DOHH2 (cell line): ENCODE results near the gene ZNRF3.

Source experiments
- H3F3A ChIP-seq: fragments of 200-600 bp; sonication (generic), shearing (Covaris generic); 2 replicates; pipeline ENCODE4 v1.6.0; 2016; ENCODE audit warnings: antibody characterized with exemption, mild to moderate bottlenecking; ENCODE audit not compliant: control insufficient read depth, insufficient read depth
- H3K27ac ChIP-seq: fragments of 200-600 bp; sonication (generic); 2 replicates; pipeline ENCODE4 v1.5.1; 2014; ENCODE audit warnings: low read depth, mild to moderate bottlenecking, low read length, moderate library complexity
- H3K27me3 ChIP-seq: fragments of 200-600 bp; sonication (generic); 2 replicates; pipeline ENCODE4 v1.6.1; 2014; ENCODE audit warnings: mild to moderate bottlenecking, low read length, mixed read lengths; ENCODE audit not compliant: control insufficient read depth
- H3K36me3 ChIP-seq: fragments of 200-600 bp; sonication (generic); 2 replicates; pipeline ENCODE4 v1.6.1; 2014; ENCODE audit warnings: mild to moderate bottlenecking, low read length, moderate library complexity, mixed read lengths; ENCODE audit not compliant: control insufficient read depth
- H3K4me1 ChIP-seq: fragments of 200-600 bp; sonication (generic); 2 replicates; pipeline ENCODE4 v1.6.1; 2014; ENCODE audit warnings: mild to moderate bottlenecking, low read length, mixed read lengths; ENCODE audit not compliant: control insufficient read depth
- H3K4me2 ChIP-seq: fragments of 200-600 bp; sonication (generic); 2 replicates; pipeline ENCODE4 v1.6.0; 2014; ENCODE audit warnings: mild to moderate bottlenecking, low read length, moderate library complexity
- H3K4me3 ChIP-seq: fragments of 200-600 bp; sonication (generic); 2 replicates; pipeline ENCODE4 v1.5.1; 2014; ENCODE audit warnings: mild to moderate bottlenecking, low read length, mixed read lengths
- H3K79me2 ChIP-seq: fragments of 200-600 bp; sonication (generic); 2 replicates; pipeline ENCODE4 v1.6.1; 2014; ENCODE audit warnings: mild to moderate bottlenecking, low read length, mixed read lengths; ENCODE audit not compliant: control insufficient read depth
- H3K9me2 ChIP-seq: fragments of 200-600 bp; sonication (generic); replicated peaks from 2 replicates; pipeline ENCODE4 v1.6.1; 2014; ENCODE audit warnings: mild to moderate bottlenecking, low read length, mixed read lengths; ENCODE audit not compliant: control insufficient read depth
- H3K9me3 ChIP-seq: fragments of 200-600 bp; sonication (generic); 2 replicates; pipeline ENCODE4 v1.6.1; 2014; ENCODE audit warnings: antibody characterized with exemption, low read length, mixed read lengths; ENCODE audit not compliant: control insufficient read depth, insufficient read depth
- H4K20me1 ChIP-seq: fragments of 200-600 bp; sonication (generic); 2 replicates; pipeline ENCODE4 v1.6.0; 2014; ENCODE audit warnings: low read depth, mild to moderate bottlenecking, antibody characterized with exemption, low read length, moderate library complexity; ENCODE audit not compliant: control insufficient read depth, insufficient read depth
- EZH2phosphoT487 ChIP-seq: fragments of 200-600 bp; sonication (generic); IDR thresholded peaks from 2 replicates; pipeline ENCODE4 v1.6.1; 2017; ENCODE audit warnings: borderline replicate concordance, mild to moderate bottlenecking, antibody characterized with exemption, low read length, moderate library complexity, mixed read lengths
- TF ChIP-seq, protein P1 (sequence below): fragments of 200-600 bp; sonication (generic); IDR thresholded peaks from one replicate; pipeline ENCODE4 v1.5.1; 2014; ENCODE audit warnings: antibody characterized with exemption, mild to moderate bottlenecking, low read depth, low read length; ENCODE audit not compliant: poor library complexity, severe bottlenecking

ZNRF3 gene

DNA sequence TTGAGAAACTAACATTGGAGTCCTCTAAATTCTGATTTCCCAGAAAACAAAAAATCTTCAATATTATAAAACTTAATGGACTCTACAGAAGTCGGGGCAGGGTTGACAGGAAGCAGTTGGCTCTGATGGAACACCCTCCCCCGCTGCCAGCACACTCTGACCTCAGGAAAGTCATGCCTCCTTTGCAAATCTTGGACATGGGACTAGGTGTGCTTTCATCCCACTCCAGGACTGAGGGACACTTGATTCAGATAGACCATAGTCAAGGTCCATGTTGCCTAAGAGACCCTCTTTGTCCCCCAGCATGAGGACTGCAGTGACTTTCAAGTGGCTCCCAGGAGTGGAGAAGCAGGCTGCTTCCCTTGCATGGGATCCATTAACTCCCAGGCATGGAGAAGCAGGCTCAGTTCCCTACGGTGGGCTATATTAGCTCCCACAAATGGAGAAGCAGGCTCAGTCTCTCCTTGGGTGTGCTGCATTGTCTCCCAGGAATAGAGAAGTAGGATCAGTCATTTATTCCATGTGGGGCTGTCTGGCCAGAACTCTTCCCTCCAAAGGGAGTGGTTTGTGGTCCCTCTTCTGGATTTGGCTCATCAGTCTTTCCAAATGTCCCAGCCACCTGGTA, 139.9 kb downstream of the ZNRF3 start:
- Histone ChIP-seq H3K4me1 (no peaks in the 10 kb centered on the region), H3K4me2 (no peak overlapping the region), H3K36me3 (no peaks in the 10 kb centered on the region), H3K27ac (no peak overlapping the region), H3K79me2 (no peaks in the 10 kb centered on the region), H3K27me3 (peaks cover 19% of the 10 kb centered on the region; the same call in 1 of the 2 replicates), H3F3A (no peaks in the 10 kb centered on the region), H3K4me3 (no peak overlapping the region), H3K9me3 (no peaks in the 10 kb centered on the region), H3K9me2 (no peaks in the 10 kb centered on the region), H4K20me1 (no peaks in the 10 kb centered on the region)
- TF ChIP-seq EZH2phosphoT487: no peak
- TF ChIP-seq, protein P1, sequence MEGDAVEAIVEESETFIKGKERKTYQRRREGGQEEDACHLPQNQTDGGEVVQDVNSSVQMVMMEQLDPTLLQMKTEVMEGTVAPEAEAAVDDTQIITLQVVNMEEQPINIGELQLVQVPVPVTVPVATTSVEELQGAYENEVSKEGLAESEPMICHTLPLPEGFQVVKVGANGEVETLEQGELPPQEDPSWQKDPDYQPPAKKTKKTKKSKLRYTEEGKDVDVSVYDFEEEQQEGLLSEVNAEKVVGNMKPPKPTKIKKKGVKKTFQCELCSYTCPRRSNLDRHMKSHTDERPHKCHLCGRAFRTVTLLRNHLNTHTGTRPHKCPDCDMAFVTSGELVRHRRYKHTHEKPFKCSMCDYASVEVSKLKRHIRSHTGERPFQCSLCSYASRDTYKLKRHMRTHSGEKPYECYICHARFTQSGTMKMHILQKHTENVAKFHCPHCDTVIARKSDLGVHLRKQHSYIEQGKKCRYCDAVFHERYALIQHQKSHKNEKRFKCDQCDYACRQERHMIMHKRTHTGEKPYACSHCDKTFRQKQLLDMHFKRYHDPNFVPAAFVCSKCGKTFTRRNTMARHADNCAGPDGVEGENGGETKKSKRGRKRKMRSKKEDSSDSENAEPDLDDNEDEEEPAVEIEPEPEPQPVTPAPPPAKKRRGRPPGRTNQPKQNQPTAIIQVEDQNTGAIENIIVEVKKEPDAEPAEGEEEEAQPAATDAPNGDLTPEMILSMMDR: no peak

DNA sequence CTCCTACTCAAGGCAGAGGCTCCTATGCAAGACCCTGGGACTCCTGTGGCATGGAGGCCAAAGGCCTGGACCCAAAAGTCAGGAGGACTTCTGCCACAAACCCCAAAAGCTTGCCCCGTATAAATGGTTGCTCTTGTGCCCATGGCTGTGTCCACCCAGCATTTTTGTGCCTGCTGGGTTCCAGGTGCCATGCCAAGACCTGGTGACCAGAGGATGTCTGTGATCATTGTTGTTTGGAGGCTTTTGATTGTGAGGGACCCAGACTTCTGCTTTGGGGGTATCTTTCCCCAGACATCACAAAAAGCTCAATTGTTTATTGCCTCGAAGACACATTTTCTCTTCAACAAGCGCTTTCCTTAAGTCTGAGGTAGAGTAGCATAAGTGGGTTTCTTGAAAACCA, 143.2 kb downstream of the ZNRF3 start:
- H3K27me3 ChIP-seq: peaks cover 45% of the 10 kb centered on the region
- H3K4me3 ChIP-seq: no peak overlapping the region
- TF ChIP-seq, protein P1: no peak
- TF ChIP-seq EZH2phosphoT487: no peak
- no peak overlapping the region for H3K4me2 ChIP-seq
- H4K20me1 ChIP-seq: no peaks in the 10 kb centered on the region
- no peaks in the 10 kb centered on the region for H3K9me2 ChIP-seq
- H3K79me2 ChIP-seq: no peaks in the 10 kb centered on the region
- H3F3A ChIP-seq: no peaks in the 10 kb centered on the region
- no peaks in the 10 kb centered on the region for H3K9me3 ChIP-seq
- no peak overlapping the region for H3K27ac ChIP-seq
- no peaks in the 10 kb centered on the region for H3K4me1 ChIP-seq
- no peaks in the 10 kb centered on the region for H3K36me3 ChIP-seq

DNA sequence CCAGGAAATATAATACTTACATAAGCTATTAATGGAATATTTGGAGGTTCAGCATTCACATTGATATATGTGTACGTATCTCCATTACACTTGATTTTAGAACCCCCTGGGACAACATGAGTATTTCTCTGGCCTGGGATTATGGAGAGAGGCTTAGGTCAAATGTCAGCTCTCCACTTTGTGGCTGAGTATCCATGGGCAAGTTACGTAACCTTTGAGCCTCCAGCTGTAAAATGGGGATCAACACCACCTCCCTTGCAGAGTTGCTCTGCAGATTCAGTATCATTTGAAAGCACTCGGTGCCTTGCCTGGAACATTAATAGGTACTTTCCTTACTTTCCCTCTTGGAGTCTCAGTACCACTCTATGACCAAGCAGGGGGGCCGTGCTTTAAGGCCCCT, 145.1 kb downstream of the ZNRF3 start:
- Histone ChIP-seq H4K20me1 (no peaks in the 10 kb centered on the region), H3K9me3 (no peaks in the 10 kb centered on the region), H3K9me2 (no peaks in the 10 kb centered on the region), H3K27ac (no peak overlapping the region), H3K27me3 (peaks cover 35% of the 10 kb centered on the region), H3K4me3 (no peak overlapping the region), H3K79me2 (no peaks in the 10 kb centered on the region), H3K4me1 (no peaks in the 10 kb centered on the region), H3K4me2 (no peak overlapping the region), H3K36me3 (no peaks in the 10 kb centered on the region), H3F3A (no peaks in the 10 kb centered on the region)
- TF ChIP-seq, protein P1: no peak
- TF ChIP-seq EZH2phosphoT487: no peak
